ENCODE data around the gene TUT1.
"Not testable (repeated sequence)": the region's sequence is repeated elsewhere in the genome, so short reads cannot be mapped to it uniquely, and the experiment has no call there.

The TUT1 gene, protein sequence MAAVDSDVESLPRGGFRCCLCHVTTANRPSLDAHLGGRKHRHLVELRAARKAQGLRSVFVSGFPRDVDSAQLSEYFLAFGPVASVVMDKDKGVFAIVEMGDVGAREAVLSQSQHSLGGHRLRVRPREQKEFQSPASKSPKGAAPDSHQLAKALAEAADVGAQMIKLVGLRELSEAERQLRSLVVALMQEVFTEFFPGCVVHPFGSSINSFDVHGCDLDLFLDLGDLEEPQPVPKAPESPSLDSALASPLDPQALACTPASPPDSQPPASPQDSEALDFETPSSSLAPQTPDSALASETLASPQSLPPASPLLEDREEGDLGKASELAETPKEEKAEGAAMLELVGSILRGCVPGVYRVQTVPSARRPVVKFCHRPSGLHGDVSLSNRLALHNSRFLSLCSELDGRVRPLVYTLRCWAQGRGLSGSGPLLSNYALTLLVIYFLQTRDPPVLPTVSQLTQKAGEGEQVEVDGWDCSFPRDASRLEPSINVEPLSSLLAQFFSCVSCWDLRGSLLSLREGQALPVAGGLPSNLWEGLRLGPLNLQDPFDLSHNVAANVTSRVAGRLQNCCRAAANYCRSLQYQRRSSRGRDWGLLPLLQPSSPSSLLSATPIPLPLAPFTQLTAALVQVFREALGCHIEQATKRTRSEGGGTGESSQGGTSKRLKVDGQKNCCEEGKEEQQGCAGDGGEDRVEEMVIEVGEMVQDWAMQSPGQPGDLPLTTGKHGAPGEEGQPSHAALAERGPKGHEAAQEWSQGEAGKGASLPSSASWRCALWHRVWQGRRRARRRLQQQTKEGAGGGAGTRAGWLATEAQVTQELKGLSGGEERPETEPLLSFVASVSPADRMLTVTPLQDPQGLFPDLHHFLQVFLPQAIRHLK

GRCh38 chr11:62591448-62592145, at the start of gene TUT1:
Gene TUT1 (minus strand): TSS chr11:62591523. CDS start chr11:62591485, 38 bp downstream.
- DNase-seq (ENCODE audit: low spot score) = peak; percentile 88

DNA sequence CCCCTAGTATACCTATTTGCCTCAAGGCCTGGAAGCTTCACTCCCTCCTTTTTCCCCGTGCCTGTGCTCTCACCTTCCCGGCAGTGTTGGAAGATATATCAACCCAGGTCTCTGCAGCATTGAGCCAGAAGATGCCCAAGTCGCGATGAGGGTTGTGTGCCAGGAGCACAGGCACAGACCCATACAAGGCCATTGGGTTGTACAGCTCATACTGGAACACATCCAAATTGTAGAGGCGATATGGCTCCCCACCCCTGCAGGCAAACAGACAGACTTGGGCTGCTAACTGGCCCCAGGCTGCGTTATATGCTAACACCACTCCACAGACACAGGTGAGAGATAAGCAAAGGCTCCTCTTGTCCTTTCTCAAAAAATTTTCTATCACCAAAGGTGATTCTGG, 41.2 kb upstream of the TUT1 start:
- no peak for DNase-seq (ENCODE audit: low spot score)

DNA sequence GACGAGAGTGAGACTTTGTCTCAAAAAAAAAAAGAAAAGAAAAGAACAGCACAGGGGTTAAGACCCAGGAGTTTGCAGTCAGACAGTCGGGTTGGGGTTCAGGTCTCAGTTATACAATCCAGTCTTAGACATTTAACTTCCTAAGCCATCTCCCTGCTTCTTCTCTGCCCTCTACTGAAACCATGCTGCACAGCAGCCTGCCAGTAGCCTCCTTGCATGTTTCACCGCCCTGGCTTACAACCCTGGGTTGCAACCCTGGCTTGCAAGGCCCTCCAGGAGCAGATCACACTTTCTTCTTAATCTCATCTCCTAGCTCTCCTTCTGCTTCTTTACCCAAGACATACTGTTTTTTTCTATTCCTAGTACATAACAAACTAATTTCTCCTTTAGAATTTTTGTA, 36.4 kb upstream of the TUT1 start:
- peak; percentile 42 for DNase-seq (ENCODE audit: low spot score)

GRCh38 chr11:62622476-62623089, 31.3 kb upstream of the TUT1 start:
- no peak for DNase-seq (ENCODE audit: low spot score)

- DNase-seq (ENCODE audit: low spot score) = peak; percentile 96
Observed at GRCh38 chr11:62621567-62622470, 30.5 kb upstream of the TUT1 start, which contains the start of gene B3GAT3. Gene B3GAT3 (minus strand): TSS chr11:62621986. CDS start chr11:62621947, 39 bp downstream.

DNA sequence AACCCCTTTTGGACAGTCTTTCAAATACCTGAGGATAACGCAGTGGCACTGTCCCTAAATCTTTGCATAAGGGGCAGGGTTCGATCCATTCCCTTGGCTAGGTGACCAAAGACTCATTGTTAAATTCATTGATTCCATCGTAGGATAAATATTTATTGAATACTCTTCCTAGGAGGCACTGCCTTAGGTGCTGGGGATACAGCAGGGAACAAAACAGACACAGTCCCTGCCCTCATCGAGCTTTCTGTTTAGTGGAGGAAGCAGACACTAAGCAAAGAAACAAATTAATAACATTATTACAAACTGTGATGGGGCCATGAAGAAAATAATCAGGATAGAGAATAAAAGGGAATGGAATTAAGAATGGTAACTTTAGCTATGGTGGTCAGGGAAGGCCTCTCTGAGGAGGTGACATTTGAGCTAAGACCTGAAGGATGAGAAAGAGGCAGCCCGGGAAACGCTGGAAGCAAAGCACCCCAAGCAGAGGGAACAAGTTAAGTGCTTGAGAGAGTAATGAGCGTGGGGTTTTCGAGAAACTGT, 29.8 kb upstream of the TUT1 start:
- DNase-seq (ENCODE audit: low spot score) = no peak

DNA sequence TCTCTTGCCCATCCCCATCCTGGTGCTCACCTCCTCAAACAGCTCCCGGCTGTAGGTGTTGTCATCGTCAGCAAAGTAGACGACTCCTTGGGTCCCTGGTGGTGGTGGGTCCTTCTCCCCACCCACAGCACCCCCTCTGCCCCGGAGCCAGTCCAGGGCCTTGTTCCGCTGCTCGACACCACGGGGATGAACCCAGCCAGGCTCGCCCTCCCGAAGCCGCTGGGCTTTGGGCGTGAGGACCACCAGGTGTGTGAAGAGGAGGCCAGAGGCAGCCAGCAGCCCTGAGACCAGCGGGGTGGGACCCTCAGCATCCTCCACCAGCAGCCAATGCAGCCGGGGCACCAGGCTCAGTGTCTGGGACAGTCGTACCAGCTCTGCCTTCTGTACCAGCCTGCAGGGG, 25.6 kb upstream of the TUT1 start:
- not testable (repeated sequence) for DNase-seq (ENCODE audit: low spot score)

DNA sequence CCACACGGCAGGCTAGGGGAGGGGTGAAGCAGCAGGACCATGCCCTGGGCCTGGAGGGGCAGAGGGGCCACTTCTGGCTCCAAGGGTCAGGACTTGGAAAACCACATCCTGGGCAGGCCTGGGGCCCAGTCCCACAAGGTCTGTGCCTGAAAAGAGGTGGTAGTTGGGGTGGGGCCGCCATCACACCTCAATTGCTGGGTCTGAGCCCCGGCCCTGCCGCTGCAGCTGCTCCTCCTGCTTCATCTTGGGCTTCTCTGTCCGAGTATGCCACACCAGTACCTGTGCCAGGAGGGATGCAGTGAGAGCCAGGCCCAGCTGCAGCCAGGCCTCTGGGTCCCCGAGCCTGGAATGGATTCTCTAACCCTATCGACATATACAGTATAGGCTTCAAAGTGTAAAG, 24.2 kb upstream of the TUT1 start:
- no peak for DNase-seq (ENCODE audit: low spot score)

GRCh38 chr11:62614275-62614674, 23.0 kb upstream of the TUT1 start:
- no peak for DNase-seq (ENCODE audit: low spot score)

GRCh38 chr11:62613291-62613778, 22.0 kb upstream of the TUT1 start:
- no peak for DNase-seq (ENCODE audit: low spot score)

DNA sequence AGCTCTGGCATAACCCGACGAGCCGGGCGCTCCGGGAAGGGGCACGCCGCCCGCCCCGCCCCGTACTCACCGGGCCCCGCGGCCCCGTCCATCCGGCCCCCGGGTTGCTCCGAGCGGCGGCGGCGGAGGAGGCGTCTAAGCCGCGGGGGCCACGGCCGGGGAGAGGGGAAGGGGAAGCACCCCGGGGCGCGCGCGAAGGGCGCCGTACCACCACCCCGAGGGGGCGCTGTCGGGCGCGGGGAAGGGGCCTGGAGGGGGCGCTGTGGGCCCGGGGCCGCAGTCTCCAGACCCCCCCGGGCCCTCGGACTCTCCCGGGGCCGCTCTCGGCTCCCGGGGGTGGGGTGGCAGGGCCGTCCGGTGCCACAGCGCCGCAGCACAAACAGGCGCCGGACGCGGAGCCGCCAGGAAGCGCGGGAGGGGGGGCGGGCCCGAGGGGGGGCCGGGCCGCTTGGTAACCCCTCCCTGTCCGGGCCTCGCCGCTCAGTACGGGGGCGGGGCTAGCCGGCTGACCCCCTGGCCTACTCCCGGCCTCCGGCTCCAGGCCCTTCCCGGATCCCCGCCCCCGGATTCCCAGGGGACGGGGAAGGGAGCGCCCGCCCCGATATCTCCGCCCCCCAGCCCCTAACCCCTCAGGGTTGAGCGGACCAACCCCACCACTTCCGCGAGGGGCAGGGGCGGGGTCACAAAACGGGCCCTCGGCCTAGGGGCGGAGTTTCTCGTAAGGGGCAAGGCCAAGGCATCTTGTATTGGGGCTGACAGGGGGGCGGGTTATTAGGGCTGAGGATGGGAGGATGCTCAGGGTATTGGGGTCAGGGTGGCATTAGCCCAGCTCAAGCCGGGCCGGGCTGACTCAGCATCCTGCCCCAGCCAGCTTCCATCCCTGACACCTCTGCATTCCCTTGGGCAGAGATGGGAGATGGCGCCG, 21.3 kb upstream of the TUT1 start, which contains the start of the genes EML3 and ROM1:
Gene EML3, minus strand, starts transcription at position 410 of the 925 bp plus-strand sequence. Its CDS starts 318 bp downstream, at position 92.
Gene ROM1, plus strand, starts transcription at position 892 of the 925 bp plus-strand sequence. Its CDS starts 25 bp downstream, at position 917.
- peak; percentile 92 for DNase-seq (ENCODE audit: low spot score)

DNA sequence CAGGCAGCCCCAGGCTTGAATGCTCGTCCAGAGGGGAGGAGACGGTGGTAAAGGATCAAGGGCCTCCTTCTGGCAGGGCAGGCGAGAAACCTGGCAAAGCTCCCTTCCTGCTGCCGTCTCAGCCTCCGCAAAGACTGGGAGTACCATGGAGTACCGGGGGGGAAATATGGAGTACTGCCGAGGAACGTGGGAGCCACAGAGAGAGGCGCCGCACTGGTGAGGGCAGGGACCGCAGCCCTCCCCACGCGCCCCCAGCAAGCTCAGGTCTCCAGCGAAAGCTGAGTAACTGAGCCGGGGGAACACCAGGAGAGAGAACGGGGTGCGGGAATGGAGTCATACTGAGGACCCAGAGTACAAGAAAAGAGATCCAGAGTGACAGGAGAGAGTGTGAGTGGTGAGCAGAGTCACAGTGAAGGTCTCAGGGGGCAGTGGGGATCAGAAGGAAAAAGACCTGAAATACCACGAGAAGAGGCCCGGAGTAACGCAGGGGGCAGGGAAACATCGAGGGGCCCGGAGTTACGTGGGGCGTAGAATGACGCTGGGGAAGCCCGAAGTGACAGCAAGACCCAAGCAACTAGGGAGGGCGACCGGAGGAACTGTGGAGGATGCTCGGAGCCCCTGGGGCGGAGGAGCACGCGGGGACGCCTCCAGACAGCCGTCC, 20.5 kb upstream of the TUT1 start:
- peak; percentile 51 for DNase-seq (ENCODE audit: low spot score)

DNA sequence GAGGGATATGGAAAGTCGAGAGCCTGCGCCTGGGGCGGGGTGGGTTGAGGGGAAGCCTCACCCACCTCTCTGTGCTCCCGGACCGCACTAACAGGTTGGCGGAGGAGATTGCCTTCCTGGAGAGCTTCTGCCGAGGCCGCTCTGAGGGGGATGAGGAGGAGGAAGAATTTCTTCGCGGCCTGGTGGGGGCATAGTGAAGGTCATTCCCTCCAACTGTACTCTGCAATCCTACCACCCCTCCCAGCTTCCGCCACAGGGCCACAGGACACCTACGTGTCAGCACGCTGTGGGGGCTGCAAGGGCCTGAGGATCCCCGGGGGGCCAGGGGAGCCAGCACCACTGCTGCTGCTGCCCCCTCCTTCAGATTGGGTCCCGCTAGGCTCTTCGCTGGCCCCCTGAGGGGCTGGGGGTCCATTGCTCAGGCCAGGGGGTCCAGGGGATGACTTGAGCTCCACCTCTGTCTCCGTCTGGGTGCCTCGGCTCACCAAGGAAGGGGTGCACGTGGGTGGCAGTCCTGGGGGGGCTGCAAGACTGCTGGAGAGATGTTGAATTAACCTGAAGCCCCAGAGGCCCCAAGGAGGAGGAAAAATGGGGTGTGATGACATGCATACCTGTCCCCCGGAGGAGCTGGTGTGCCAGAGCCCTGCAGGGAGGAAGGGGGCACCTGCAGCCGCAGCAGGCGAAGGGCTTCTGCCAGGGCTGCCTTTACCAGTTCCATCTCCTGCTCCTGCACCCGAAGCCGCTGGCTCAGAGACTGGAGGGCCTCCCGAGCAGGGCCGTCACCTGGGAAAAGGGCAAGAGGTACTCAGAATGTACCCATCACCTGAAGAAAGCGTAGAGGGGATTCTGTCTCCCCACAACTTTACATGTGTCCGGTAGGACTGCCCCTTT, 19.7 kb upstream of the TUT1 start:
- no peak for DNase-seq (ENCODE audit: low spot score)

DNA sequence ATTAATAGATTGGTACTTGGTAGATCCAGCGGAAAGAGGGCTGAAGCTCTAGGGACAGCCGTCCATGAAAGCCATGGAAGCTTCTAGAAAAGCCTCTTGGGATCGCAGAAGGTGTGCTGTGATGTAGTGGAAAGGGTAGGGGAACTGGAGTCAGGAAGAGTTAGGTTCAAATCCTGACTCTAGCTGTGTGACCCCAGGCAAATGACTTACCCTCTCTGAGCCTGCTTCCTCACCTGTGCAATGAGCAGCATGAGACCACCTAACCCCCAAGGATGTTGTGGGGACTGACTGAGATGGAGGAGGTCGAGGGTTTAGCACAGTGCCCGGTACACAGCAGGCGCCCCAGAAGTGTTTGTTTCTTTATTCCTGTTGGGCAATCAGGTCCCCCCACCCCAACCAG, 19.1 kb upstream of the TUT1 start:
- DNase-seq (ENCODE audit: low spot score) = no peak

GRCh38 chr11:62608776-62609175, 17.5 kb upstream of the TUT1 start:
- DNase-seq (ENCODE audit: low spot score) = no peak

GRCh38 chr11:62607714-62608113, 16.4 kb upstream of the TUT1 start:
- DNase-seq (ENCODE audit: low spot score) = no peak

DNA sequence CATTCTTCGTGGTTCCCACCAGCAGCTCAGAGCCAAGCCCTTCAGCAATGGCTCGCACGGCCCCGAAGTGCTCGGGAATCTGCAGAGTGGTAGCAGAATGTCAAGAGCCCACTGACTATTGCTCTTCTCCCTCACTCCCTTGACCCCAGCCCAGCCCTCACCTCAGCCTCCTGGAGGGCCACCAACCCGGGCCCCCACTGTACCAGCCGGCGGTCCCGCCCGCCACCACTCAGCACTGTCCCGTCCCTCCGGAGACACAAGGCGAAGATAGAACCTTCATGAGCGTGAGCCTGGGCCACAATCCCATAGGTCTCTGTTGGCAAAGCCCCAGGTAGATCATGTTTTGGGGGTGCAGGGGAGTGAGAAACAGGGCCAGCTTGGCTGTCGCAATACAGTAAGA, 14.6 kb upstream of the TUT1 start:
- DNase-seq (ENCODE audit: low spot score) = no peak
